B cell (primary cell): ENCODE data around the gene IRF9. TPM values are rescaled to one million over a fixed set of nuclear protein-coding genes. Genes with fewer than 3 reads are reported as not detected.
"Not testable (repeated sequence)": the region's sequence is repeated elsewhere in the genome, so short reads cannot be mapped to it uniquely, and the experiment has no call there.

Experiments used
- ATAC-seq: fragments of 200-7000 bp; cut with Tn5 transposase; one replicate; pipeline ENCODE4 v1.10.0; 2021; ENCODE audit warnings: low read depth, mild to moderate bottlenecking, moderate number of reproducible peaks, moderate library complexity
- CTCF ChIA-PET: fragments of 350-600 bp; sonication (Branson Sonifier 250); formaldehyde crosslinking; loops from one replicate; lab custom pipeline; 2021; ENCODE audit warnings: antibody characterized with exemption, inconsistent platforms; lab: Charles Lee
- POLR2A ChIA-PET: fragments of 350-600 bp; sonication (Branson Sonifier 250); formaldehyde crosslinking; loops from one replicate; lab custom pipeline; 2021; ENCODE audit warnings: antibody characterized with exemption; lab: Charles Lee
- DNase-seq: peaks from one replicate; pipeline ENCODE4 v3.0.0; 2013
- H2AFZ ChIP-seq: 2 replicates; pipeline ENCODE4 v1.6.1; 2012; ENCODE audit warnings: mild to moderate bottlenecking, low read depth, low read length; ENCODE audit not compliant: insufficient read depth, poor library complexity, severe bottlenecking
- H3K27ac ChIP-seq, 2 donors: 1 replicate in 1 of 2; 2 replicates in 1 of 2; pipeline ENCODE4 v1.5.1; 2012 to 2013; ENCODE audit warnings: low read length in 2 of 2, mild to moderate bottlenecking in 2 of 2, moderate library complexity in 1 of 2
- H3K27me3 ChIP-seq, 4 experiments: fragments of 200-600 bp in 1 of 4; sonication (generic) in 1 of 4; replicated peaks in 1 of 4; 1 replicate in 2 of 4; 2 replicates in 2 of 4; pipeline versions ENCODE4 v1.6.1 to v1.7.0; 2013 to 2016; ENCODE audit warnings: low read length in 3 of 4, mild to moderate bottlenecking in 2 of 4, mixed read lengths in 1 of 4, moderate library complexity in 1 of 4; ENCODE audit not compliant: insufficient read depth in 4 of 4, control insufficient read depth in 3 of 4; ENCODE audit errors: control extremely low read depth in 1 of 4
- H3K36me3 ChIP-seq, 2 experiments: replicated peaks in 1 of 2; 1 replicate in 1 of 2; 2 replicates in 1 of 2; pipeline versions ENCODE4 v1.6.1 to v1.7.1; 2013; ENCODE audit warnings: low read length in 1 of 2; ENCODE audit not compliant: insufficient read depth in 2 of 2, control insufficient read depth in 1 of 2; ENCODE audit errors: control extremely low read depth in 1 of 2, extremely low read depth in 1 of 2
- H3K4me1 ChIP-seq, 2 donors: fragments of 200-600 bp in 1 of 2; sonication (generic) in 1 of 2; 1 replicate in 1 of 2; 2 replicates in 1 of 2; pipeline versions ENCODE4 v1.5.1 to v1.6.1; 2013 to 2017; ENCODE audit warnings: low read length in 2 of 2; ENCODE audit not compliant: control insufficient read depth in 2 of 2, insufficient read depth in 2 of 2
- H3K4me2 ChIP-seq: replicated peaks from 2 replicates; pipeline ENCODE3; 2012; ENCODE audit warnings: mild to moderate bottlenecking, low read depth, low read length; ENCODE audit not compliant: poor library complexity, severe bottlenecking
- H3K4me3 ChIP-seq, 5 experiments: fragments of 200-600 bp in 1 of 5; sonication (generic) in 1 of 5; 1 replicate in 3 of 5; 2 replicates in 2 of 5; pipeline versions ENCODE4 v1.5.1 to v1.7.0; 2011 to 2016; ENCODE audit warnings: low read length in 4 of 5, mild to moderate bottlenecking in 4 of 5, low read depth in 2 of 5, control low read depth in 1 of 5, moderate library complexity in 1 of 5; ENCODE audit not compliant: insufficient read depth in 1 of 5; ENCODE audit errors: control extremely low read depth in 1 of 5, extremely low read depth in 1 of 5
- H3K79me2 ChIP-seq: fragments of 200-600 bp; sonication (generic); one replicate; pipeline ENCODE4 v1.6.0; 2016; ENCODE audit warnings: low read length; ENCODE audit not compliant: control insufficient read depth, insufficient read depth
- H3K9ac ChIP-seq: fragments of 200-600 bp; sonication (generic); 2 replicates; pipeline ENCODE4 v1.6.1; 2017; ENCODE audit warnings: mild to moderate bottlenecking, low read length, moderate library complexity
- H3K9me3 ChIP-seq, 3 donors: one replicate each; pipeline versions ENCODE4 v1.6.1 to v1.7.1; 2013; ENCODE audit warnings: low read length in 2 of 3; ENCODE audit not compliant: control insufficient read depth in 2 of 3, insufficient read depth in 1 of 3; ENCODE audit errors: control extremely low read depth in 1 of 3
- H4K20me1 ChIP-seq: 2 replicates; pipeline ENCODE4 v1.6.0; 2012; ENCODE audit warnings: mild to moderate bottlenecking, low read length; ENCODE audit not compliant: insufficient read depth, control insufficient read depth, poor library complexity, severe bottlenecking
- H3K27ac Mint-ChIP-seq: one replicate; pipeline ENCODE4 v1.8.0; 2021; ENCODE audit warnings: mixed read lengths
- H3K27me3 Mint-ChIP-seq: one replicate; pipeline ENCODE4 v1.8.0; 2021; ENCODE audit warnings: mixed read lengths
- H3K4me1 Mint-ChIP-seq: one replicate; pipeline ENCODE4 v1.8.0; 2021; ENCODE audit warnings: mixed read lengths
- H3K4me3 Mint-ChIP-seq: one replicate; pipeline ENCODE4 v1.8.0; 2021; ENCODE audit warnings: mixed read lengths
- H3K9me3 Mint-ChIP-seq: one replicate; pipeline ENCODE4 v1.8.0; 2022; ENCODE audit warnings: mixed read lengths; ENCODE audit not compliant: insufficient read depth
- CTCF ChIP-seq: fragments of 200-600 bp; IDR thresholded peaks from one replicate; pipeline ENCODE4 v1.8.0; 2022; ENCODE audit warnings: antibody characterized with exemption, mild to moderate bottlenecking
- EZH2 ChIP-seq: IDR thresholded peaks from 2 replicates; pipeline ENCODE4 v1.6.1; 2012; ENCODE audit warnings: borderline replicate concordance, low read depth, mild to moderate bottlenecking, moderate library complexity, low read length; ENCODE audit not compliant: insufficient read depth, poor library complexity, severe bottlenecking
- WGBS: methylation state at CpG from one replicate; pipeline ENCODE4 v1.1.5; 2013; ENCODE audit warnings: missing lambda C conversion rate; ENCODE audit not compliant: insufficient coverage; 5-methylcytosine and 5-hydroxymethylcytosine counted together
- intact Hi-C: fragments of 100-400 bp; cut with micrococcal nuclease; formaldehyde crosslinking; loops from one replicate; pipeline ENCODE4 v1.10.0; 2022
- polyA plus RNA-seq: library from polyadenylated mRNA; depleted of rRNA; stranded (reverse); fragments of >200 nt; gene quantifications from 2 replicates; pipeline ENCODE4 v1.2.3, GENCODE V29; 2012
- total RNA-seq, 2 donors: library from RNA; stranded (reverse); fragments of 120-200 nt in 1 of 2; gene quantifications; 1 replicate in 1 of 2; 2 replicates in 1 of 2; pipeline versions ENCODE4 v1.2.3 to v1.2.4, GENCODE V29; 2013 to 2022

Gene IRF9
- total and polyA plus RNA-seq, 2 donors (not counting 1 experiment from before 2014, with no cell fraction given): 191 to 269 TPM

- intact Hi-C loops, H3K9ac ChIP-seq, H3K4me2 ChIP-seq, H3K4me3 Mint-ChIP-seq, H3K9me3 Mint-ChIP-seq, H3K27me3 Mint-ChIP-seq, H2AFZ ChIP-seq, DNase-seq, H3K27ac ChIP-seq, ATAC-seq, H3K27me3 ChIP-seq, H3K9me3 ChIP-seq, H3K4me3 ChIP-seq, H3K27ac Mint-ChIP-seq: not testable (repeated sequence)
- peaks cover 25% of the 10 kb centered on the region for H3K4me1 Mint-ChIP-seq
- peaks cover 70% of the 10 kb centered on the region for H3K79me2 ChIP-seq
- H4K20me1 ChIP-seq: peaks cover 16% of the 10 kb centered on the region
- ChIA-PET POLR2A (interaction anchor here (0.7 to 1.0 kb wide), 2 partner anchors 9 to 15 kb away, joined by 3 read pairs; partner anchors contain the start of gene IPO4), CTCF (interaction anchor here (1.0 kb wide), 1 partner anchor 124 kb away, joined by 5 read pairs; no protein-coding TSS in a partner anchor)
- 100% methylated on average over 7 of the region's 16 CpGs for WGBS
- H3K4me1 ChIP-seq: peaks cover 14% of the 10 kb centered on the region in 2 donors
- peaks cover 2 to 47% of the 10 kb centered on the region in 2 experiments for H3K36me3 ChIP-seq
Measured at GRCh38 chr14:24203249-24203886, 42.3 kb downstream of the IRF9 start.

- Histone ChIP-seq H3K4me1 (peaks cover 10 to 14% of the 10 kb centered on the region in 2 donors), H3K36me3 (peaks cover 2 to 53% of the 10 kb centered on the region in 2 experiments), H3K4me3 (no peak overlapping the region), H3K27me3 (no peaks in the 10 kb centered on the region), H2AFZ (no peak overlapping the region), H3K9me3 (no peaks in the 10 kb centered on the region), H3K4me2 (no peak overlapping the region), H3K27ac (no peak overlapping the region), H3K79me2 (peaks cover 70% of the 10 kb centered on the region), H3K9ac (no peak overlapping the region), H4K20me1 (peaks cover 16% of the 10 kb centered on the region)
- CTCF ChIA-PET: interaction anchor here (0.8 to 1.0 kb wide), 4 partner anchors 9 to 125 kb away, joined by 3 to 5 read pairs (median 3); partner anchors contain the start of genes CHMP4A and MDP1
- H3K27ac Mint-ChIP-seq: no peak overlapping the region
- ATAC-seq (no peak), DNase-seq (no peak)
- POLR2A ChIA-PET: interaction anchor here (1.0 kb wide), 1 partner anchor 16 kb away, joined by 3 read pairs; the partner anchor contains the start of gene IPO4
- no peaks in the 10 kb centered on the region for H3K27me3 Mint-ChIP-seq
- 97% methylated on average over 6 of the region's 7 CpGs for WGBS
- H3K9me3 Mint-ChIP-seq: no peaks in the 10 kb centered on the region
- intact Hi-C loops: no loop called here
- H3K4me1 Mint-ChIP-seq: peaks cover 16% of the 10 kb centered on the region
- no peak overlapping the region for H3K4me3 Mint-ChIP-seq
- TF ChIP-seq EZH2 (no peak), CTCF (no peak)
Measured at GRCh38 chr14:24204163-24205146, 43.4 kb downstream of the IRF9 start.
